OCI-LY7 (cell line): ENCODE measurements around the gene OPHN1. TPM values are rescaled to one million over a fixed set of nuclear protein-coding genes. Genes with fewer than 3 reads are reported as not detected.

Source experiments
- BruUV-seq: library from RNA; stranded (reverse); fragments of 400-500 nt; replicated peaks from 2 replicates; lab custom pipeline; 2021; lab: Mats Ljungman, UMichigan
- CTCF ChIA-PET: fragments of 300-600 bp; sonication (Branson Sonifier 250); formaldehyde crosslinking; loops from one replicate; lab custom pipeline; 2022; ENCODE audit warnings: antibody characterized with exemption; ENCODE audit not compliant: unreplicated experiment; lab: Charles Lee
- POLR2A ChIA-PET: fragments of 300-600 bp; sonication (Branson Sonifier 250); formaldehyde crosslinking; loops from one replicate; lab custom pipeline; 2022; ENCODE audit warnings: antibody characterized with exemption; lab: Charles Lee
- DNase-seq: peaks from one replicate; pipeline ENCODE4 v3.0.0-alpha.2; 2015; ENCODE audit warnings: low spot score
- H2AFZ ChIP-seq: fragments of 200-600 bp; sonication (generic), shearing (Covaris generic); 2 replicates; pipeline ENCODE4 v1.6.1; 2014; ENCODE audit warnings: mild to moderate bottlenecking, antibody characterized with exemption, low read length, moderate library complexity
- H3K27ac ChIP-seq: fragments of 200-600 bp; sonication (generic); 2 replicates; pipeline ENCODE4 v1.5.1; 2014; ENCODE audit warnings: mixed run types, low read depth, mild to moderate bottlenecking, moderate library complexity, low read length, inconsistent platforms; ENCODE audit not compliant: poor library complexity, severe bottlenecking
- H3K36me3 ChIP-seq: fragments of 200-600 bp; sonication (generic); 2 replicates; pipeline ENCODE4 v1.6.1; 2014; ENCODE audit warnings: mild to moderate bottlenecking, antibody characterized with exemption, low read length, moderate library complexity, mixed read lengths; ENCODE audit not compliant: insufficient read depth
- H3K4me1 ChIP-seq: fragments of 200-600 bp; sonication (generic); 2 replicates; pipeline ENCODE4 v1.5.1; 2014; ENCODE audit warnings: mild to moderate bottlenecking, low read length; ENCODE audit not compliant: insufficient read depth, poor library complexity, severe bottlenecking
- H3K4me2 ChIP-seq: fragments of 200-600 bp; sonication (generic); 2 replicates; pipeline ENCODE4 v1.6.1; 2014; ENCODE audit warnings: mild to moderate bottlenecking, low read length
- H3K4me3 ChIP-seq: fragments of 200-600 bp; sonication (generic); 2 replicates; pipeline ENCODE4 v1.5.1; 2014; ENCODE audit warnings: mild to moderate bottlenecking, low read depth, low read length; ENCODE audit not compliant: poor library complexity, severe bottlenecking
- H3K79me2 ChIP-seq: fragments of 200-600 bp; sonication (generic); 2 replicates; pipeline ENCODE4 v1.6.1; 2016; ENCODE audit warnings: low read depth, mild to moderate bottlenecking, low read length, moderate library complexity, mixed read lengths; ENCODE audit not compliant: insufficient read depth
- H3K9me2 ChIP-seq: fragments of 200-600 bp; sonication (generic); 2 replicates; pipeline ENCODE4 v1.6.1; 2016; ENCODE audit warnings: mild to moderate bottlenecking, low read length, mixed read lengths; ENCODE audit not compliant: insufficient read depth
- H3K9me3 ChIP-seq: fragments of 200-600 bp; sonication (generic); 2 replicates; pipeline ENCODE4 v1.6.1; 2014; ENCODE audit warnings: mild to moderate bottlenecking, mixed run types, low read length, mixed read lengths
- H4K20me1 ChIP-seq: fragments of 200-600 bp; sonication (generic); 2 replicates; pipeline ENCODE4 v1.6.1; 2014; ENCODE audit warnings: mild to moderate bottlenecking, antibody characterized with exemption, low read length, moderate library complexity, mixed read lengths; ENCODE audit not compliant: insufficient read depth
- CTCF ChIP-seq: fragments of 200-600 bp; sonication (generic); conservative IDR thresholded peaks from 2 replicates; pipeline ENCODE4 v1.5.1; 2014; ENCODE audit warnings: mild to moderate bottlenecking, antibody characterized with exemption, low read length, moderate library complexity, mixed read lengths
- EZH2phosphoT487 ChIP-seq: fragments of 200-600 bp; sonication (generic); IDR thresholded peaks from 2 replicates; pipeline ENCODE4 v1.6.1; 2018; ENCODE audit warnings: low read depth, borderline replicate concordance, mild to moderate bottlenecking, mixed run types, antibody characterized with exemption, low read length, moderate library complexity, mixed read lengths
- intact Hi-C: fragments of 100-400 bp; cut with micrococcal nuclease; formaldehyde crosslinking; loops from one replicate; pipeline ENCODE4 v1.10.0; 2022; ENCODE audit not compliant: unreplicated experiment
- total RNA-seq, 2 experiments: library from RNA; depleted of rRNA in 1 of 2; stranded (reverse); fragments of >200 nt in 1 of 2; shearing (Covaris generic) in 1 of 2; gene quantifications; 2 replicates each; pipeline ENCODE4 v1.2.3, GENCODE V29; 2014 to 2022

Gene OPHN1
- total RNA-seq, 2 experiments from 2014 or later, result not detected

- no peaks in the 10 kb centered on the region for H3K9me3 ChIP-seq
- intact Hi-C loops, result no loop called here
- CTCF ChIA-PET, result no interaction called here
- no peaks in the 10 kb centered on the region for H3K79me2 ChIP-seq
- no peaks in the 10 kb centered on the region for H3K9me2 ChIP-seq
- DNase-seq, result no peak
- TF ChIP-seq EZH2phosphoT487, result no peak
- no peak for TF ChIP-seq CTCF
- POLR2A ChIA-PET, result interaction anchor here (0.5 kb wide), 1 partner anchor 121 kb away, joined by 3 read pairs; no protein-coding TSS in a partner anchor
- H3K4me1 ChIP-seq, result no peaks in the 10 kb centered on the region
- no peak overlapping the region for H3K27ac ChIP-seq
- no TSS peak for BruUV-seq
- H2AFZ ChIP-seq, result no peak overlapping the region
- no peak overlapping the region for H3K4me3 ChIP-seq
- H4K20me1 ChIP-seq, result no peaks in the 10 kb centered on the region
- H3K4me2 ChIP-seq, result no peak overlapping the region
- no peaks in the 10 kb centered on the region for H3K36me3 ChIP-seq
These were observed 647 bp downstream of the OPHN1 start for GRCh38 chrX:68432648-68433047.

- H3K79me2 ChIP-seq, result no peaks in the 10 kb centered on the region
- no peak for DNase-seq
- no peak overlapping the region for H3K4me2 ChIP-seq
- H3K9me2 ChIP-seq, result no peaks in the 10 kb centered on the region
- CTCF ChIA-PET, result no interaction called here
- POLR2A ChIA-PET, result no interaction called here
- no TSS peak for BruUV-seq
- H3K4me1 ChIP-seq, result no peaks in the 10 kb centered on the region
- no peaks in the 10 kb centered on the region for H3K36me3 ChIP-seq
- H4K20me1 ChIP-seq, result no peaks in the 10 kb centered on the region
- H3K4me3 ChIP-seq, result no peak overlapping the region
- TF ChIP-seq CTCF, result no peak
- TF ChIP-seq EZH2phosphoT487, result no peak
- intact Hi-C loops, result no loop called here
- H3K27ac ChIP-seq, result no peak overlapping the region
- no peaks in the 10 kb centered on the region for H3K9me3 ChIP-seq
- H2AFZ ChIP-seq, result no peak overlapping the region
These were observed 1.5 kb downstream of the OPHN1 start for GRCh38 chrX:68431836-68432235.

- no peak for DNase-seq
- Histone ChIP-seq H3K4me3 (no peak overlapping the region), H4K20me1 (no peaks in the 10 kb centered on the region), H3K4me2 (no peak overlapping the region), H3K9me3 (no peaks in the 10 kb centered on the region), H3K9me2 (no peaks in the 10 kb centered on the region), H3K4me1 (no peaks in the 10 kb centered on the region), H3K79me2 (no peaks in the 10 kb centered on the region), H3K36me3 (no peaks in the 10 kb centered on the region), H3K27ac (no peak overlapping the region), H2AFZ (no peak overlapping the region)
- CTCF ChIA-PET, result no interaction called here
- no TSS peak for BruUV-seq
- intact Hi-C loops, result no loop called here
- POLR2A ChIA-PET, result no interaction called here
- TF ChIP-seq CTCF, result no peak
- TF ChIP-seq EZH2phosphoT487, result no peak
These were observed 4.1 kb downstream of the OPHN1 start for GRCh38 chrX:68429216-68429615.
